AML-193 (cell line): ENCODE measurements around the gene CTDSP2.
"Not testable (repeated sequence)": the region's sequence is repeated elsewhere in the genome, so short reads cannot be mapped to it uniquely, and the experiment has no call there.

Experiments
- DNase-seq, 2 experiments: peaks; one replicate each; lab custom pipeline; 2025; lab: John Stamatoyannopoulos, UW

The CTDSP2 gene

GRCh38 chr12:57781801-57782200 is 64.7 kb downstream of the CTDSP2 start:
- no peak for DNase-seq

GRCh38 chr12:57781244-57781643 is 65.3 kb downstream of the CTDSP2 start:
- DNase-seq: peak; percentile 70

- no peak for DNase-seq
These were observed 66.1 kb downstream of the CTDSP2 start for GRCh38 chr12:57780284-57780897.

GRCh38 chr12:57779736-57780135 is 66.8 kb downstream of the CTDSP2 start:
- DNase-seq: no peak

GRCh38 chr12:57777911-57778310 is 68.6 kb downstream of the CTDSP2 start:
- DNase-seq: no peak

GRCh38 chr12:57777367-57777766 is 69.2 kb downstream of the CTDSP2 start:
- no peak for DNase-seq

GRCh38 chr12:57776247-57776587 is 70.3 kb downstream of the CTDSP2 start:
- DNase-seq: no peak

- peak; percentile 80 to 86 for DNase-seq
These were observed 70.8 kb downstream of the CTDSP2 start for GRCh38 chr12:57775563-57776246.

- DNase-seq: no peak
These were observed 71.5 kb downstream of the CTDSP2 start for GRCh38 chr12:57775044-57775443.

GRCh38 chr12:57774634-57775033 is 71.9 kb downstream of the CTDSP2 start:
- DNase-seq: not testable (repeated sequence)

- DNase-seq: peak; percentile 37 to 38
These were observed 73.9 kb downstream of the CTDSP2 start, which contains the start of gene EEF1AKMT3 for GRCh38 chr12:57772429-57773322. EEF1AKMT3 (plus strand) TSS chr12:57772614; CDS start chr12:57772725, 111 bp downstream.

- DNase-seq: peak; percentile 85 to 86
These were observed 74.6 kb downstream of the CTDSP2 start, which contains the start of gene METTL1 for GRCh38 chr12:57771873-57772428. METTL1 (minus strand) TSS chr12:57772105; CDS start chr12:57772083, 22 bp downstream.

- DNase-seq: peak; percentile 82 to 85
These were observed 75.2 kb downstream of the CTDSP2 start for GRCh38 chr12:57771236-57771872.

- no peak for DNase-seq
These were observed 75.8 kb downstream of the CTDSP2 start for GRCh38 chr12:57770734-57771133.
